ENCODE data around the gene RHBDD3.

DNA sequence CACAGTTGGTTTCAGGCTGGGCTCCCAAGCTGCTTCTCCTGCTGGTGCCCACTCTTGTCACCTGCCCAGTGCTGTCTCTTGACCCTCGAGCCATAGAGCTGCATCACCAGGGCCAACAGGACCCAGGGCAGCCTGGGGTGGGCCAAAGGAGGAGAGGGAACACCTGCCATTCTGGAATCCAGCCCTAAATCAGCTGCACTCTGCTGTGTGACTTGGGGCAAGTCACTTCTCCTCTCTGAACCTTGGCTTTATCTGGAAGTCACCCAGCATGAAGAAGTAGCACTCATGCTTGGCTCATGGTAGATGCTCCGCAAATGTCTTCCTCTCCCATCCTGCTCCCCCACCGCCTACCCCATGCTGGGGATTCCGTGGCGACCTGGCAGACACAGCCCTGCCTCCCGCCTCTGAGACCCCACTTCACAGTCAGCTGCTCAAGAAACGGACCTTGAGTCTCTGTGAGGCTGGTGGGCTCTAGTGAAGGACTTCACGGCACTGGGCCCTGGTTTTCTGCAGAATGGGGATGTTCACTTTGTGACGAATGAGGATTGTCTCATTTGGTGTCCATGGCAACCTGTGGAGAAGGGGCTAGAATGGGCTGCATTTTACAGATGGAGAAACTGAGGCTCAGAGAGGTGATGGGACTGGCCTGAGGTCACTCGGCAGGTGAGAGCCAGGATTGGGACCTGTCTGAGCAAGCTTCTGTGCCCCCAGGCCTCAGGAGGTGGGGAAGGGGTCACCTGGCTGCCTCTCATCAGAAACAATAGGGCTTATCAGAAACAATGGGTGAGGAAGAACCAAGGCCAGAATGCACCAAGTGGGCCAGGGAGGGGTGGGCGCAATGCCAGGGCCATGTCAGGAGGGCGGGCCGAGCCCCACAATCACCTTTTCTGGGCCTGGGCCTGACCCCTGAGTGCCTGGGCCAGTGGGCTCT is 49.7 kb downstream of the RHBDD3 start:
- no peak for TF ChIP-seq EZH2 (IDR thresholded peaks at IDR 0.05; ENCODE audit: insufficient read depth, poor library complexity, severe bottlenecking)
- TF ChIP-seq EZH2phosphoT487 (IDR thresholded peaks at IDR 0.05; ENCODE audit: insufficient read depth, low read depth) = no peak

Measured in GM23248 (cell line).